ENCODE measurements around the gene GPC5.

GRCh38 chr13:91399189-91400062, 1.0 kb downstream of the GPC5 start:
- TF ChIP-seq, protein P1, sequence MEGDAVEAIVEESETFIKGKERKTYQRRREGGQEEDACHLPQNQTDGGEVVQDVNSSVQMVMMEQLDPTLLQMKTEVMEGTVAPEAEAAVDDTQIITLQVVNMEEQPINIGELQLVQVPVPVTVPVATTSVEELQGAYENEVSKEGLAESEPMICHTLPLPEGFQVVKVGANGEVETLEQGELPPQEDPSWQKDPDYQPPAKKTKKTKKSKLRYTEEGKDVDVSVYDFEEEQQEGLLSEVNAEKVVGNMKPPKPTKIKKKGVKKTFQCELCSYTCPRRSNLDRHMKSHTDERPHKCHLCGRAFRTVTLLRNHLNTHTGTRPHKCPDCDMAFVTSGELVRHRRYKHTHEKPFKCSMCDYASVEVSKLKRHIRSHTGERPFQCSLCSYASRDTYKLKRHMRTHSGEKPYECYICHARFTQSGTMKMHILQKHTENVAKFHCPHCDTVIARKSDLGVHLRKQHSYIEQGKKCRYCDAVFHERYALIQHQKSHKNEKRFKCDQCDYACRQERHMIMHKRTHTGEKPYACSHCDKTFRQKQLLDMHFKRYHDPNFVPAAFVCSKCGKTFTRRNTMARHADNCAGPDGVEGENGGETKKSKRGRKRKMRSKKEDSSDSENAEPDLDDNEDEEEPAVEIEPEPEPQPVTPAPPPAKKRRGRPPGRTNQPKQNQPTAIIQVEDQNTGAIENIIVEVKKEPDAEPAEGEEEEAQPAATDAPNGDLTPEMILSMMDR (IDR thresholded peaks at IDR 0.05; ENCODE audit: low read length), result no peak
- TF ChIP-seq EZH2 (IDR thresholded peaks at IDR 0.05; ENCODE audit: borderline replicate concordance, low read length), result no peak

All from OCI-LY1 (cell line).